Tongue (tissue), 2 donors: ENCODE results near the gene MMRN2. TPM values are rescaled to one million over a fixed set of nuclear protein-coding genes. Genes with fewer than 3 reads are reported as not detected.
"Not testable (repeated sequence)": the region's sequence is repeated elsewhere in the genome, so short reads cannot be mapped to it uniquely, and the experiment has no call there.

ENCODE experiments used
- DNase-seq: peaks from one replicate; pipeline ENCODE4 v3.0.0-alpha.2; 2015
- total RNA-seq: library from RNA; depleted of rRNA; stranded (reverse); fragments of >200 nt; gene quantifications from one replicate; pipeline ENCODE4 v1.2.3, GENCODE V29; 2014

The MMRN2 gene
- total RNA-seq: 53.6 TPM

GRCh38 chr10:86957471-86958115, at the start of gene MMRN2:
Gene MMRN2 (minus strand): TSS chr10:86957615. CDS start chr10:86957541, 74 bp downstream.
- DNase-seq: no peak

- not testable (repeated sequence) for DNase-seq
These were observed 49.7 kb upstream of the MMRN2 start for GRCh38 chr10:87007124-87007523.

- DNase-seq: no peak
These were observed 43.1 kb upstream of the MMRN2 start for GRCh38 chr10:87000491-87000890.

GRCh38 chr10:86999802-87000403, 42.5 kb upstream of the MMRN2 start:
- not testable (repeated sequence) for DNase-seq

- no peak for DNase-seq
These were observed 35.5 kb upstream of the MMRN2 start for GRCh38 chr10:86992929-86993328.

GRCh38 chr10:86992456-86992855, 35.0 kb upstream of the MMRN2 start:
- DNase-seq: no peak

- not testable (repeated sequence) for DNase-seq
These were observed 33.9 kb upstream of the MMRN2 start for GRCh38 chr10:86991362-86991761.

- DNase-seq: no peak
These were observed 31.1 kb upstream of the MMRN2 start for GRCh38 chr10:86988520-86988919.

- not testable (repeated sequence) for DNase-seq
These were observed 27.1 kb upstream of the MMRN2 start for GRCh38 chr10:86984498-86984897.

GRCh38 chr10:86981716-86982115, 24.3 kb upstream of the MMRN2 start:
- DNase-seq: no peak

GRCh38 chr10:86981020-86981419, 23.6 kb upstream of the MMRN2 start:
- DNase-seq: not testable (repeated sequence)

GRCh38 chr10:86979977-86980448, 22.6 kb upstream of the MMRN2 start:
- DNase-seq: peak; percentile 63

GRCh38 chr10:86979296-86979818, 21.9 kb upstream of the MMRN2 start:
- no peak for DNase-seq

GRCh38 chr10:86978457-86978856, 21.0 kb upstream of the MMRN2 start:
- DNase-seq: not testable (repeated sequence)

GRCh38 chr10:86976362-86977056, 19.1 kb upstream of the MMRN2 start:
- no peak for DNase-seq

GRCh38 chr10:86974484-86974883, 17.1 kb upstream of the MMRN2 start:
- DNase-seq: peak; percentile 29

- DNase-seq: no peak
These were observed 15.4 kb upstream of the MMRN2 start for GRCh38 chr10:86972613-86973380.

- DNase-seq: peak; percentile 89
These were observed 14.0 kb upstream of the MMRN2 start for GRCh38 chr10:86971232-86971991.

- no peak for DNase-seq
These were observed 13.5 kb upstream of the MMRN2 start for GRCh38 chr10:86970982-86971231.

- peak; percentile 28 for DNase-seq
These were observed 13.0 kb upstream of the MMRN2 start for GRCh38 chr10:86970162-86970981.
